ENCODE results near the gene GJB1. TPM values are rescaled to one million over a fixed set of nuclear protein-coding genes. Genes with fewer than 3 reads are reported as not detected.
A peak's percentile ranks its signal among the peaks of the same experiment; 100 is the strongest.
"Not testable (repeated sequence)": the region's sequence is repeated elsewhere in the genome, so short reads cannot be mapped to it uniquely, and the experiment has no call there.

Gene GJB1
- total RNA-seq, 1 donor, result not detected

GRCh38 chrX:71177327-71177726 is 45.7 kb upstream of the GJB1 start:
- peaks cover 6% of the 10 kb centered on the region for H3K4me1 ChIP-seq (ENCODE audit: insufficient read depth, low read length)
- H3K4me2 ChIP-seq (ENCODE audit: insufficient read depth, low read length), result no peak overlapping the region
- no peak overlapping the region for H3K27ac ChIP-seq (ENCODE audit: low read depth, low read length)
- H3K9me3 ChIP-seq (ENCODE audit: low read depth, low read length), result no peaks in the 10 kb centered on the region
- H4K20me1 ChIP-seq (ENCODE audit: insufficient read depth, low read length), result no peaks in the 10 kb centered on the region
- DNase-seq (ENCODE audit: insufficient read length, low spot score, missing footprints), result no peak
- H3K79me2 ChIP-seq (ENCODE audit: insufficient read depth, low read length), result no peaks in the 10 kb centered on the region
- TF ChIP-seq, protein P1, sequence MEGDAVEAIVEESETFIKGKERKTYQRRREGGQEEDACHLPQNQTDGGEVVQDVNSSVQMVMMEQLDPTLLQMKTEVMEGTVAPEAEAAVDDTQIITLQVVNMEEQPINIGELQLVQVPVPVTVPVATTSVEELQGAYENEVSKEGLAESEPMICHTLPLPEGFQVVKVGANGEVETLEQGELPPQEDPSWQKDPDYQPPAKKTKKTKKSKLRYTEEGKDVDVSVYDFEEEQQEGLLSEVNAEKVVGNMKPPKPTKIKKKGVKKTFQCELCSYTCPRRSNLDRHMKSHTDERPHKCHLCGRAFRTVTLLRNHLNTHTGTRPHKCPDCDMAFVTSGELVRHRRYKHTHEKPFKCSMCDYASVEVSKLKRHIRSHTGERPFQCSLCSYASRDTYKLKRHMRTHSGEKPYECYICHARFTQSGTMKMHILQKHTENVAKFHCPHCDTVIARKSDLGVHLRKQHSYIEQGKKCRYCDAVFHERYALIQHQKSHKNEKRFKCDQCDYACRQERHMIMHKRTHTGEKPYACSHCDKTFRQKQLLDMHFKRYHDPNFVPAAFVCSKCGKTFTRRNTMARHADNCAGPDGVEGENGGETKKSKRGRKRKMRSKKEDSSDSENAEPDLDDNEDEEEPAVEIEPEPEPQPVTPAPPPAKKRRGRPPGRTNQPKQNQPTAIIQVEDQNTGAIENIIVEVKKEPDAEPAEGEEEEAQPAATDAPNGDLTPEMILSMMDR (IDR thresholded peaks at IDR 0.05; ENCODE audit: extremely low read depth, low read depth, low read length), result no peak
- no peak overlapping the region for H2AFZ ChIP-seq (ENCODE audit: low read length)
- H3K36me3 ChIP-seq (ENCODE audit: insufficient read depth, low read length), result no peaks in the 10 kb centered on the region
- H3K27me3 ChIP-seq (ENCODE audit: insufficient read depth, low read length), result peaks cover 13% of the 10 kb centered on the region
- H3K4me3 ChIP-seq (ENCODE audit: insufficient read depth, low read length), result no peak overlapping the region

DNA sequence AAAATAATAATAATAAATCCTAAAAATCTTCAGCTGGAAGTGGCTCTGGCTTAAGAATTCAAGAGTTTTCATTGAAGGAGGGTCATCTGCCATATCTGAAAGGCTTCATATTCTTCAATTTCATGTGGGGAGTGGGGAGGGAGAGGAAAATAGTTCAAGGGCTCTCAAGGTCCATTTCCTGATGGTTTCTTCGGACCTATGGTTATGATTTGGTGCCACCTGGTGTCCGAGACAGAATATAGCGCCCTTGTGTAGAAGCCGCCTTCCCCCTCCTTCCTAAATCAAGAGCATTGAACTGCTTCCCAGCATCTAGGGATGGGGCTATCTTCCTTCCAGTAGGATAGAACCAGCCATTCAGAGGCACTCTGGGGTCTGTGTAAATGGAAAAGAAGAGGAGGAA is 44.1 kb upstream of the GJB1 start:
- peaks cover 11% of the 10 kb centered on the region for H3K4me1 ChIP-seq (ENCODE audit: insufficient read depth, low read length)
- H3K27ac ChIP-seq (ENCODE audit: low read depth, low read length), result no peak overlapping the region
- H4K20me1 ChIP-seq (ENCODE audit: insufficient read depth, low read length), result no peaks in the 10 kb centered on the region
- no peaks in the 10 kb centered on the region for H3K36me3 ChIP-seq (ENCODE audit: insufficient read depth, low read length)
- H2AFZ ChIP-seq (ENCODE audit: low read length), result no peak overlapping the region
- TF ChIP-seq, protein P1 (IDR thresholded peaks at IDR 0.05; ENCODE audit: extremely low read depth, low read depth, low read length), result peak; percentile 81
- peaks cover 12% of the 10 kb centered on the region for H3K27me3 ChIP-seq (ENCODE audit: insufficient read depth, low read length)
- H3K9me3 ChIP-seq (ENCODE audit: low read depth, low read length), result no peaks in the 10 kb centered on the region
- H3K4me3 ChIP-seq (ENCODE audit: insufficient read depth, low read length), result no peak overlapping the region
- no peaks in the 10 kb centered on the region for H3K79me2 ChIP-seq (ENCODE audit: insufficient read depth, low read length)
- peak overlapping the region; percentile 7 for H3K4me2 ChIP-seq (ENCODE audit: insufficient read depth, low read length)
- peak; percentile 85 for DNase-seq (ENCODE audit: insufficient read length, low spot score, missing footprints)

DNA sequence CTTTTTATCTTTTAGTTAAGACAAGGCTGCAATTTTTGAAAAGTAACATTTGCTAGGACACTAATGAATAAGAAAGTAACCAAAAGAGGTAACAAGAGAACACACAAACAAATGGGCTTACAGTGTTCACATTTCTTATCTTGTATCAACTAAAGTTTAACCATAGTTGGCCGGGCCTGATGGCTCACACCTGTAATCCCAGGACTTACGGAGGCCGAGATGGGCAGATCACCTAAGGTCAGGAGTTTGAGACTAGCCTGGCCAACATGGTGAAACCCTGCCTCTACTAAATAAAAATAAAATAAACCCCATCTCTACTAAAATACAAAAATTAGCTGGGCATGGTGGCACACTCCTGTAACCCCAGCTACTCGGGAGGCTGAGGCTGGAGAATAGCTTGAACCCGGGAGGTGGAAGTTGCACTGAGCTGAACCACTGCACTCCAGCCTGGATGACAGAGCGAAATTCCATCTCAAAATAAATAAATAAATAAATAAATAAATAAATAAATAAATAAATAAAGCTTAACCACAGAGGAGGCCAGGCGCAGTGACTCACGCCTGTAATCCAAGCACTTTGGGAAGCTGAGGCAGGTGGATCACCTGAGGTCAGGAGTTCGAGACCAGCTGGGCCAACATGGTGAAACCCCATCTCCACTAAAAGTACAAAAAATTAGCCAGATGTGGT is 42.3 kb upstream of the GJB1 start:
- not testable (repeated sequence) for H3K36me3 ChIP-seq (ENCODE audit: insufficient read depth, low read length); H3K27ac ChIP-seq (ENCODE audit: low read depth, low read length); H4K20me1 ChIP-seq (ENCODE audit: insufficient read depth, low read length); H3K4me3 ChIP-seq (ENCODE audit: insufficient read depth, low read length); H3K9me3 ChIP-seq (ENCODE audit: low read depth, low read length); H3K79me2 ChIP-seq (ENCODE audit: insufficient read depth, low read length); H3K4me2 ChIP-seq (ENCODE audit: insufficient read depth, low read length); H2AFZ ChIP-seq (ENCODE audit: low read length); DNase-seq (ENCODE audit: insufficient read length, low spot score, missing footprints)
- H3K4me1 ChIP-seq (ENCODE audit: insufficient read depth, low read length), result peaks cover 11% of the 10 kb centered on the region
- peaks cover 12% of the 10 kb centered on the region for H3K27me3 ChIP-seq (ENCODE audit: insufficient read depth, low read length)

DNA sequence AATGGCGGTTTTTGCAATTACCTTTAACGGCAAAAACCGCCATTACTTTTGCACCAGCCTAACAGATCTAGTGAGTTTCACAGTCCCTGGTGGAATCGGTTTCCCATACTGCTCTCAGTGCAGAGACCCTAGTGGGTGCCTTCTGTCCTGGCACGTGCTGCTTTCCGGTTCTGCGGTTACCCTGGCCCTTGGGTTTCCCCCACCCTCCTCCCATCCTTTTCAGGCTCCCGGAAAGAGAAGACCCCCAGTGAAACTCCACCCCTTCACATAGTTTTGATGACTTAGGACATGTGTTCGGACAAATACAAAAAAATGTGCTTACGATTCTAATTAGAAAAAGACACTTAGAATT is 41.5 kb upstream of the GJB1 start:
- no peaks in the 10 kb centered on the region for H3K9me3 ChIP-seq (ENCODE audit: low read depth, low read length)

More for the DNA sequence above, 41.5 kb upstream of the GJB1 start:
- Histone ChIP-seq H3K4me3 (ENCODE audit: insufficient read depth, low read length) (peak overlapping the region; percentile 75), H3K27me3 (ENCODE audit: insufficient read depth, low read length) (peaks cover 12% of the 10 kb centered on the region), H3K4me1 (ENCODE audit: insufficient read depth, low read length) (peaks cover 11% of the 10 kb centered on the region), H2AFZ (ENCODE audit: low read length) (peak overlapping the region; percentile 89), H3K36me3 (ENCODE audit: insufficient read depth, low read length) (no peaks in the 10 kb centered on the region), H3K27ac (ENCODE audit: low read depth, low read length) (peak overlapping the region; percentile 81), H3K4me2 (ENCODE audit: insufficient read depth, low read length) (peak overlapping the region; percentile 92), H4K20me1 (ENCODE audit: insufficient read depth, low read length) (no peaks in the 10 kb centered on the region), H3K79me2 (ENCODE audit: insufficient read depth, low read length) (no peaks in the 10 kb centered on the region)
- DNase-seq (ENCODE audit: insufficient read length, low spot score, missing footprints), result no peak
- TF ChIP-seq, protein P1 (IDR thresholded peaks at IDR 0.05; ENCODE audit: extremely low read depth, low read depth, low read length), result no peak

All from osteoblast (primary cell).